ENCODE data around the gene MRGPRD.

- TF ChIP-seq, protein P1, sequence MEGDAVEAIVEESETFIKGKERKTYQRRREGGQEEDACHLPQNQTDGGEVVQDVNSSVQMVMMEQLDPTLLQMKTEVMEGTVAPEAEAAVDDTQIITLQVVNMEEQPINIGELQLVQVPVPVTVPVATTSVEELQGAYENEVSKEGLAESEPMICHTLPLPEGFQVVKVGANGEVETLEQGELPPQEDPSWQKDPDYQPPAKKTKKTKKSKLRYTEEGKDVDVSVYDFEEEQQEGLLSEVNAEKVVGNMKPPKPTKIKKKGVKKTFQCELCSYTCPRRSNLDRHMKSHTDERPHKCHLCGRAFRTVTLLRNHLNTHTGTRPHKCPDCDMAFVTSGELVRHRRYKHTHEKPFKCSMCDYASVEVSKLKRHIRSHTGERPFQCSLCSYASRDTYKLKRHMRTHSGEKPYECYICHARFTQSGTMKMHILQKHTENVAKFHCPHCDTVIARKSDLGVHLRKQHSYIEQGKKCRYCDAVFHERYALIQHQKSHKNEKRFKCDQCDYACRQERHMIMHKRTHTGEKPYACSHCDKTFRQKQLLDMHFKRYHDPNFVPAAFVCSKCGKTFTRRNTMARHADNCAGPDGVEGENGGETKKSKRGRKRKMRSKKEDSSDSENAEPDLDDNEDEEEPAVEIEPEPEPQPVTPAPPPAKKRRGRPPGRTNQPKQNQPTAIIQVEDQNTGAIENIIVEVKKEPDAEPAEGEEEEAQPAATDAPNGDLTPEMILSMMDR (conservative IDR thresholded peaks at IDR 0.05), result no peak
- no peak for TF ChIP-seq EZH2 (IDR thresholded peaks at IDR 0.05; ENCODE audit: low read depth)
Measured at GRCh38 chr11:69002570-69003231, 21.9 kb upstream of the MRGPRD start.

Data from PC-9 (cell line).